Lower leg skin (tissue), 3 donors: Measurements from ENCODE around the gene MID1.

Experiments used
- CTCF ChIP-seq, 3 donors: fragments of 450-650 bp; IDR thresholded peaks; one replicate each; pipeline ENCODE4 v1.5.1; 2016; ENCODE audit warnings: antibody characterized with exemption in 3 of 3, mild to moderate bottlenecking in 3 of 3, moderate library complexity in 2 of 3
- POLR2A ChIP-seq, 2 donors: fragments of 450-650 bp; IDR thresholded peaks; one replicate each; pipeline ENCODE4 v1.6.1; 2016 to 2017; ENCODE audit warnings: antibody characterized with exemption in 2 of 2, mild to moderate bottlenecking in 1 of 2, moderate library complexity in 1 of 2

GRCh38 chrX:10507876-10508275 lies 112.5 kb downstream of the MID1 start:
- TF ChIP-seq CTCF (IDR thresholded peaks at IDR 0.05) (no peak), POLR2A (IDR thresholded peaks at IDR 0.05) (no peak)
